ENCODE data around the gene PI4KA. TPM values are rescaled to one million over a fixed set of nuclear protein-coding genes. Genes with fewer than 3 reads are reported as not detected.

Gene PI4KA
- total and polyA plus RNA-seq, 2 of the 13 experiments (the other 11 are each of a cell fraction or from before 2014, with no cell fraction given), result 27.4 to 56.4 TPM

DNA sequence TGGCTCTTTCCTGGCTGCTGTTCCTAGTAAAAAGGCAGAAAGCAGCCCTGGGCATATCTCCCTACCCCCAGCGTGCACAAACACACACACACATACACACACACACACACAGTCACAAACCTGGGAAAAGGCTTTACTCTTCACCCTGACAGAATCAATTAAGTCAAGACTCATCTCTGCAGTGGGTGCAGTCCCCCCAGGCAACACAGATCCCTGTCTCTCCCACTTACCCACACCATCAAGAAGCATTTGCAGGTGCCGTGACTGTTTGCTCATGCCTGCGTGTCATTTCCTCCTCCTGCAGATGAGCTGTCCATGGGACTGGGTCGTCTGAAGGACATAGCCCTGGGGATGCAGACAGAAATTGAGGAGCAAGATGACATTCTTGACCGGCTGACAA is 28.8 kb upstream of the PI4KA start (continued):
- TF ChIP-seq, protein P1, sequence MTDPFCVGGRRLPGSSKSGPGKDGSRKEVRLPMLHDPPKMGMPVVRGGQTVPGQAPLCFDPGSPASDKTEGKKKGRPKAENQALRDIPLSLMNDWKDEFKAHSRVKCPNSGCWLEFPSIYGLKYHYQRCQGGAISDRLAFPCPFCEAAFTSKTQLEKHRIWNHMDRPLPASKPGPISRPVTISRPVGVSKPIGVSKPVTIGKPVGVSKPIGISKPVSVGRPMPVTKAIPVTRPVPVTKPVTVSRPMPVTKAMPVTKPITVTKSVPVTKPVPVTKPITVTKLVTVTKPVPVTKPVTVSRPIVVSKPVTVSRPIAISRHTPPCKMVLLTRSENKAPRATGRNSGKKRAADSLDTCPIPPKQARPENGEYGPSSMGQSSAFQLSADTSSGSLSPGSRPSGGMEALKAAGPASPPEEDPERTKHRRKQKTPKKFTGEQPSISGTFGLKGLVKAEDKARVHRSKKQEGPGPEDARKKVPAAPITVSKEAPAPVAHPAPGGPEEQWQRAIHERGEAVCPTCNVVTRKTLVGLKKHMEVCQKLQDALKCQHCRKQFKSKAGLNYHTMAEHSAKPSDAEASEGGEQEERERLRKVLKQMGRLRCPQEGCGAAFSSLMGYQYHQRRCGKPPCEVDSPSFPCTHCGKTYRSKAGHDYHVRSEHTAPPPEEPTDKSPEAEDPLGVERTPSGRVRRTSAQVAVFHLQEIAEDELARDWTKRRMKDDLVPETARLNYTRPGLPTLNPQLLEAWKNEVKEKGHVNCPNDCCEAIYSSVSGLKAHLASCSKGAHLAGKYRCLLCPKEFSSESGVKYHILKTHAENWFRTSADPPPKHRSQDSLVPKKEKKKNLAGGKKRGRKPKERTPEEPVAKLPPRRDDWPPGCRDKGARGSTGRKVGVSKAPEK (CRISPR knock-in tag; IDR thresholded peaks at IDR 0.05; ENCODE audit: borderline replicate concordance), result no peak

DNA sequence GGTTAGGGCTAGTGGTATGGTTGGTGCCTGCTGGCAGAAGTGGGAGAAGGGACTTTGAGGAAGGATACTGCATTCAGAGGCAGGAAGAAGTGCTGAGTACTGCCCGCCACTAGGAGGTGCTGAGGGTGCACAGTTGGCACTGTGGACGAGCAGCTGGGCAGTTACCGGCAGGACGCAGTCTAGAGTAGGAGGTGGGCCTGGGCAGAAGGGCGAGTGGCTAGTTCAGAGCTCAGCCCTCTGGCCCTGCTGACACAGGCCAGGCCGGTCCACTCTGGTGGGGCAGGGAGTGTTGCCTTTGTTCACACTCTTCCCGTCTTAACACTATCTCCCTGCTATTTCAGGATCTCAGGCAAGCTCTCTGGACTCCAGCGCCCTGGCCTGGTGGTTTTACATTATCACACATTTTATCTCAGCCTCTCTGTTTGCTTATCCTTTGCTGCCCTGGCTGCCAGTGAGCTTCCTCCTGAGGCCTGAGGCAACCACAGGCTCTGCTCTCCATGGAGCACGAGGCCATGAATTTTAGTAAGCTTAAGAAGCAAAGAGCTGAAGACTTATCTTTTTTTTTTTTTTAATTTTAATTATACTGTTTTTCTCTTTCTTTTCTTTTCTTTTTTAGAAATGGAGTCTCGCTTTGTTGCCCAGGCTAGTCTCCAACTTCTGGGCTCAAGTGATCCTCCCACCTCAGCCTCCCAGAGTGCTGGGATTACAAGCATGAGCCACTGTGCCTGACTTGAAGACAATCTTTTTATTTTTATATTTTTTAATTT is 27.1 kb upstream of the PI4KA start:
- Histone ChIP-seq H3K36me3 (replicated peaks in 1 of 2; ENCODE audit: control insufficient read depth in 1 of 2, insufficient read depth in 2 of 2, low read length in 2 of 2) (peaks cover 11 to 55% of the 10 kb centered on the region in 2 experiments), H2AFZ (ENCODE audit: low read length) (peak overlapping the region; percentile 86), H3K4me3 (replicated peaks in 1 of 3; ENCODE audit: insufficient read depth in 1 of 3, low read depth in 2 of 3, low read length in 3 of 3) (peak overlapping the region in 2 of 3 experiments; percentile 32 to 67; a peak in 4 of 6 replicates), H3K9ac (ENCODE audit: insufficient read depth, low read depth, low read length) (peak overlapping the region; percentile 63; the same call in 1 of the 2 replicates), H3K79me2 (ENCODE audit: insufficient read depth, low read length) (no peaks in the 10 kb centered on the region), H3K27ac (ENCODE audit: extremely low read length, insufficient read depth, low read length) (peak overlapping the region; percentile 72), H3K4me2 (ENCODE audit: low read depth, low read length) (peak overlapping the region; percentile 90), H3K4me1 (ENCODE audit: insufficient read depth, low read length) (peaks cover 20% of the 10 kb centered on the region), H4K20me1 (ENCODE audit: insufficient read depth, low read length) (no peaks in the 10 kb centered on the region), H3K27me3 (ENCODE audit: control insufficient read depth in 1 of 2, insufficient read depth in 2 of 2, low read length in 2 of 2) (no peaks in the 10 kb centered on the region), H3K9me3 (ENCODE audit: low read length) (no peaks in the 10 kb centered on the region)
- FAIRE-seq, result peak; percentile 95
- WGBS (ENCODE audit: low lambda C conversion rate), result 19% methylated on average over 6 of the region's 10 CpGs
- peak; percentile 98 for ATAC-seq
- ChIA-PET POLR2A (interaction anchor here (0.7 to 1.8 kb wide), 16 partner anchors 9 to 117 kb away, joined by 3 to 22 read pairs (median 4); partner anchors contain the start of genes LZTR1 and THAP7), CTCF (ENCODE audit: low intra/inter-chr PET ratio, low total read pairs) (interaction anchor here (0.8 to 2.3 kb wide), 3 partner anchors 76 to 82 kb away, joined by 3 to 12 read pairs (median 3); no protein-coding TSS in a partner anchor)
- DNase-seq (ENCODE audit: low spot score), result peak; percentile 85
- intact Hi-C loops (cut with micrococcal nuclease; ENCODE audit: unreplicated experiment), result loop anchor here (1.0 to 5.0 kb wide), 4 partner anchors 31 to 81 kb away; partner anchors contain the start of gene CRKL
- in situ Hi-C loops (cut with HindIII; ENCODE audit: extremely low pct_ligation_motif_present, low pct_unique_long_range_greater_than_20kb), result no loop called here
- BruUV-seq (replicated peaks), result no TSS peak
- TF ChIP-seq ZNF703 (CRISPR knock-in tag; IDR thresholded peaks at IDR 0.05; ENCODE audit: borderline replicate concordance) (no peak), SALL2 (CRISPR knock-in tag; IDR thresholded peaks at IDR 0.05) (peak; percentile 77), NR2C2 (CRISPR knock-in tag; IDR thresholded peaks at IDR 0.05; ENCODE audit: borderline replicate concordance) (0 out of 2 replicates have a peak, but pooled peaks have one; percentile 37), WIZ (CRISPR knock-in tag; IDR thresholded peaks at IDR 0.05) (no peak), ZNF816 (CRISPR knock-in tag; IDR thresholded peaks at IDR 0.05; ENCODE audit: borderline replicate concordance) (no peak), ZNF782 (CRISPR knock-in tag; IDR thresholded peaks at IDR 0.05; ENCODE audit: borderline replicate concordance) (no peak; the same call in 1 of the 2 replicates), DR1 (CRISPR knock-in tag; IDR thresholded peaks at IDR 0.05) (peak; percentile 32; the same call in 1 of the 2 replicates), ZNF232 (CRISPR knock-in tag; IDR thresholded peaks at IDR 0.05; ENCODE audit: borderline replicate concordance) (no peak), ZNF552 (CRISPR knock-in tag; IDR thresholded peaks at IDR 0.05; ENCODE audit: borderline replicate concordance) (no peak), IRX3 (CRISPR knock-in tag; IDR thresholded peaks at IDR 0.05; ENCODE audit: borderline replicate concordance, low read depth) (no peak), LCORL (IDR thresholded peaks at IDR 0.05) (no peak), LCORL (CRISPR knock-in tag; IDR thresholded peaks at IDR 0.05) (peak; percentile 62), ZNF652 (CRISPR knock-in tag; IDR thresholded peaks at IDR 0.05; ENCODE audit: borderline replicate concordance, low read depth) (peak; percentile 46; the same call in 1 of the 2 replicates)
- TF ChIP-seq, protein P2, sequence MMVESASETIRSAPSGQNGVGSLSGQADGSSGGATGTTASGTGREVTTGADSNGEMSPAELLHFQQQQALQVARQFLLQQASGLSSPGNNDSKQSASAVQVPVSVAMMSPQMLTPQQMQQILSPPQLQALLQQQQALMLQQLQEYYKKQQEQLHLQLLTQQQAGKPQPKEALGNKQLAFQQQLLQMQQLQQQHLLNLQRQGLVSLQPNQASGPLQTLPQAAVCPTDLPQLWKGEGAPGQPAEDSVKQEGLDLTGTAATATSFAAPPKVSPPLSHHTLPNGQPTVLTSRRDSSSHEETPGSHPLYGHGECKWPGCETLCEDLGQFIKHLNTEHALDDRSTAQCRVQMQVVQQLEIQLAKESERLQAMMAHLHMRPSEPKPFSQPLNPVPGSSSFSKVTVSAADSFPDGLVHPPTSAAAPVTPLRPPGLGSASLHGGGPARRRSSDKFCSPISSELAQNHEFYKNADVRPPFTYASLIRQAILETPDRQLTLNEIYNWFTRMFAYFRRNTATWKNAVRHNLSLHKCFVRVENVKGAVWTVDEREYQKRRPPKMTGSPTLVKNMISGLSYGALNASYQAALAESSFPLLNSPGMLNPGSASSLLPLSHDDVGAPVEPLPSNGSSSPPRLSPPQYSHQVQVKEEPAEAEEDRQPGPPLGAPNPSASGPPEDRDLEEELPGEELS (CRISPR knock-in tag; IDR thresholded peaks at IDR 0.05), result peak; percentile 47; the same call in 1 of the 2 replicates
- TF ChIP-seq, protein P3, sequence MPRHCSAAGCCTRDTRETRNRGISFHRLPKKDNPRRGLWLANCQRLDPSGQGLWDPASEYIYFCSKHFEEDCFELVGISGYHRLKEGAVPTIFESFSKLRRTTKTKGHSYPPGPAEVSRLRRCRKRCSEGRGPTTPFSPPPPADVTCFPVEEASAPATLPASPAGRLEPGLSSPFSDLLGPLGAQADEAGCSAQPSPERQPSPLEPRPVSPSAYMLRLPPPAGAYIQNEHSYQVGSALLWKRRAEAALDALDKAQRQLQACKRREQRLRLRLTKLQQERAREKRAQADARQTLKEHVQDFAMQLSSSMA (CRISPR knock-in tag; IDR thresholded peaks at IDR 0.05), result no peak

Data from HepG2 (cell line).